Caki2 (cell line): ENCODE data around the gene TRMT10C. TPM values are rescaled to one million over a fixed set of nuclear protein-coding genes. Genes with fewer than 3 reads are reported as not detected.
"Not testable (repeated sequence)": the region's sequence is repeated elsewhere in the genome, so short reads cannot be mapped to it uniquely, and the experiment has no call there.

Experiments
- DNase-seq: peaks from one replicate; pipeline ENCODE4 v3.0.0-alpha.2; 2015; ENCODE audit warnings: low read depth
- in situ Hi-C: cut with HindIII; loops from 2 replicates; pipeline ENCODE4 v1.10.0; 2016; ENCODE audit warnings: low sequenced_read_pairs, low pct_unique_long_range_greater_than_20kb, mixed read lengths
- total RNA-seq: library from RNA; depleted of rRNA; stranded (reverse); fragments of >200 nt; shearing (Covaris generic); gene quantifications from 2 replicates; pipeline ENCODE4 v1.2.3, GENCODE V29; 2014; ENCODE audit warnings: low replicate concordance

The TRMT10C gene
- total RNA-seq, 1 experiment from 2014 or later, result 31.7 TPM

GRCh38 chr3:101542957-101543356 lies 18.7 kb upstream of the TRMT10C start:
- in situ Hi-C loops, result no loop called here
- DNase-seq, result no peak

GRCh38 chr3:101544161-101544850 lies 17.4 kb upstream of the TRMT10C start:
- no peak for DNase-seq
- in situ Hi-C loops, result no loop called here

- in situ Hi-C loops, result no loop called here
- DNase-seq, result no peak
These were observed 13.1 kb upstream of the TRMT10C start for GRCh38 chr3:101548527-101549105.

GRCh38 chr3:101549473-101549872 lies 12.2 kb upstream of the TRMT10C start:
- in situ Hi-C loops, result no loop called here
- DNase-seq, result no peak

- DNase-seq, in situ Hi-C loops: not testable (repeated sequence)
These were observed 10.1 kb upstream of the TRMT10C start for GRCh38 chr3:101551359-101552081.

- in situ Hi-C loops, result not testable (repeated sequence)
These were observed 8.3 kb upstream of the TRMT10C start for GRCh38 chr3:101553381-101553780.

GRCh38 chr3:101556064-101556463 lies 5.6 kb upstream of the TRMT10C start:
- in situ Hi-C loops, result no loop called here
- no peak for DNase-seq

More at GRCh38 chr3:101553381-101553780, 8.3 kb upstream of the TRMT10C start:
- not testable (repeated sequence) for DNase-seq

- no peak for DNase-seq
- in situ Hi-C loops, result no loop called here
These were observed 6.1 kb downstream of the TRMT10C start for GRCh38 chr3:101567528-101568317.

- DNase-seq, result no peak
- in situ Hi-C loops, result no loop called here
These were observed 9.6 kb downstream of the TRMT10C start for GRCh38 chr3:101571028-101571895.

GRCh38 chr3:101573449-101574387 lies 12.1 kb downstream of the TRMT10C start, which contains the start of gene PCNP:
Gene PCNP, plus strand, starts transcription at chr3:101574180. Its CDS starts 36 bp downstream, at chr3:101574216.
- in situ Hi-C loops, result no loop called here
- peak; percentile 99 for DNase-seq

GRCh38 chr3:101574388-101575112 lies 12.9 kb downstream of the TRMT10C start:
- in situ Hi-C loops, result no loop called here
- DNase-seq, result no peak

GRCh38 chr3:101577286-101577685 lies 15.6 kb downstream of the TRMT10C start:
- DNase-seq, result no peak
- in situ Hi-C loops, result no loop called here

- in situ Hi-C loops, result no loop called here
- no peak for DNase-seq
These were observed 26.9 kb downstream of the TRMT10C start for GRCh38 chr3:101588616-101589015.

GRCh38 chr3:101591071-101591470 lies 29.4 kb downstream of the TRMT10C start:
- DNase-seq, result no peak
- in situ Hi-C loops, result no loop called here

GRCh38 chr3:101602731-101603130 lies 41.1 kb downstream of the TRMT10C start:
- DNase-seq, result no peak
- in situ Hi-C loops, result no loop called here

GRCh38 chr3:101603184-101603583 lies 41.5 kb downstream of the TRMT10C start:
- no peak for DNase-seq
- in situ Hi-C loops, result no loop called here
